HFF-Myc (cell line): ENCODE measurements around the gene VEZF1.

Experiments
- DNase-seq: peaks from one replicate; pipeline ENCODE4 v3.0.0-alpha.2; 2011; ENCODE audit warnings: low read depth; ENCODE audit errors: extremely low read depth
- H3K4me3 ChIP-seq: replicated peaks from 2 replicates; pipeline ENCODE4 v1.5.1; 2011; ENCODE audit warnings: low read depth, mild to moderate bottlenecking, control low read depth, low read length
- CTCF ChIP-seq: IDR thresholded peaks from 2 replicates; pipeline ENCODE4 v1.5.1; 2012; ENCODE audit warnings: mild to moderate bottlenecking, low read depth, low read length, control low read depth; ENCODE audit errors: missing control alignments

The VEZF1 gene

GRCh38 chr17:57999010-57999495 is 11.0 kb upstream of the VEZF1 start:
- no peak for DNase-seq
- H3K4me3 ChIP-seq = no peak overlapping the region
- no peak for TF ChIP-seq CTCF

- TF ChIP-seq CTCF = no peak
- DNase-seq = no peak
- no peak overlapping the region for H3K4me3 ChIP-seq
These were observed 9.2 kb upstream of the VEZF1 start for GRCh38 chr17:57997085-57997809.

GRCh38 chr17:57995076-57995956 is 7.3 kb upstream of the VEZF1 start:
- peak; percentile 74 for DNase-seq
- H3K4me3 ChIP-seq = no peak overlapping the region
- TF ChIP-seq CTCF = peak; percentile 51

GRCh38 chr17:57994436-57994835 is 6.4 kb upstream of the VEZF1 start:
- no peak for TF ChIP-seq CTCF
- no peak overlapping the region for H3K4me3 ChIP-seq

GRCh38 chr17:57993471-57994365 is 5.7 kb upstream of the VEZF1 start:
- H3K4me3 ChIP-seq = no peak overlapping the region
- no peak for DNase-seq
- no peak for TF ChIP-seq CTCF

More at GRCh38 chr17:57994436-57994835, 6.4 kb upstream of the VEZF1 start:
- no peak for DNase-seq

GRCh38 chr17:57991537-57991936 is 3.5 kb upstream of the VEZF1 start:
- no peak overlapping the region for H3K4me3 ChIP-seq
- no peak for TF ChIP-seq CTCF

More at GRCh38 chr17:57991537-57991936, 3.5 kb upstream of the VEZF1 start:
- DNase-seq = no peak
